HCT116 (cell line): ENCODE data around the gene C16orf74. TPM values are rescaled to one million over a fixed set of nuclear protein-coding genes. Genes with fewer than 3 reads are reported as not detected.

ENCODE experiments used
- ATAC-seq: fragments of 200-7000 bp; cut with Tn5 transposase; 2 replicates; pipeline ENCODE4 v1.9.1; 2020; ENCODE audit warnings: mild to moderate bottlenecking, moderate library complexity
- BruUV-seq: library from RNA; stranded (reverse); fragments of 400-500 nt; replicated peaks from 2 replicates; lab custom pipeline; 2021; lab: Mats Ljungman, UMichigan
- CTCF ChIA-PET: fragments of 300-600 bp; sonication (Branson Sonifier 250); formaldehyde crosslinking; loops from one replicate; lab custom pipeline; 2021; ENCODE audit warnings: antibody characterized with exemption; lab: Charles Lee
- POLR2A ChIA-PET: fragments of 300-600, 350-600 bp; sonication (Branson Sonifier 250); formaldehyde crosslinking; loops from one replicate; lab custom pipeline; 2021; ENCODE audit warnings: antibody characterized with exemption; lab: Charles Lee
- RAD21 ChIA-PET, 2 experiments: fragments of 300-600 bp; sonication (Branson Sonifier 250); formaldehyde crosslinking; loops; one replicate each; lab custom pipeline; 2023; ENCODE audit warnings: low total read pairs in 2 of 2; ENCODE audit not compliant: uncharacterized antibody in 2 of 2, unreplicated experiment in 2 of 2, low non-redundant PET in 1 of 2; lab: Charles Lee
- DNase-seq: peaks from one replicate; pipeline ENCODE4 v3.0.0-alpha.2; 2010; ENCODE audit warnings: low read depth, low spot score
- H2AFZ ChIP-seq: fragments of 200-600 bp; shearing (Covaris generic), sonication (generic); 2 replicates; pipeline ENCODE4 v1.6.1; 2017; ENCODE audit warnings: low read depth, mixed run types, mixed read lengths, antibody characterized with exemption, low read length; ENCODE audit not compliant: poor library complexity, severe bottlenecking
- H3K27ac ChIP-seq: 2 replicates; pipeline ENCODE4 v1.5.1; 2012; ENCODE audit warnings: low read depth, low read length
- H3K27me3 ChIP-seq: fragments of 200-600 bp; sonication (generic); 2 replicates; pipeline ENCODE4 v1.6.1; 2016; ENCODE audit warnings: mixed run types, low read length, mixed read lengths; ENCODE audit not compliant: insufficient read depth
- H3K36me3 ChIP-seq, 2 experiments: fragments of 200-500 bp in 1 of 2; fragments of 200-600 bp in 1 of 2; sonication (Bioruptor generic) in 1 of 2; sonication (generic) in 1 of 2; 2 replicates each; pipeline versions ENCODE4 v1.5.1 to v1.6.1; 2014 to 2016; ENCODE audit warnings: low read length in 2 of 2, inconsistent platforms in 1 of 2, mixed read lengths in 1 of 2, mixed run types in 1 of 2; ENCODE audit not compliant: insufficient read depth in 2 of 2, control insufficient read depth in 1 of 2
- H3K4me1 ChIP-seq, 2 experiments: fragments of 200-600 bp in 1 of 2; sonication (generic) in 1 of 2; 2 replicates each; pipeline versions ENCODE4 v1.5.1 to v1.6.1; 2012 to 2017; ENCODE audit warnings: low read length in 2 of 2, inconsistent platforms in 1 of 2, mild to moderate bottlenecking in 1 of 2, mixed read lengths in 1 of 2, mixed run types in 1 of 2, moderate library complexity in 1 of 2; ENCODE audit not compliant: insufficient read depth in 2 of 2, control insufficient read depth in 1 of 2
- H3K4me2 ChIP-seq: fragments of 200-600 bp; sonication (generic); 2 replicates; pipeline ENCODE4 v1.6.1; 2017; ENCODE audit warnings: mixed run types, low read length, mixed read lengths
- H3K4me3 ChIP-seq, 2 experiments: fragments of 200-600 bp in 1 of 2; sonication (generic) in 1 of 2; replicated peaks in 1 of 2; 2 replicates each; pipeline ENCODE4 v1.5.1; 2011 to 2016; ENCODE audit warnings: low read length in 2 of 2, control low read depth in 1 of 2, low read depth in 1 of 2, mild to moderate bottlenecking in 1 of 2, mixed read lengths in 1 of 2, mixed run types in 1 of 2
- H3K79me2 ChIP-seq: fragments of 200-600 bp; sonication (generic); 2 replicates; pipeline ENCODE4 v1.6.1; 2017; ENCODE audit warnings: mild to moderate bottlenecking, mixed run types, low read length, moderate library complexity, mixed read lengths; ENCODE audit not compliant: insufficient read depth
- H3K9ac ChIP-seq: fragments of 200-600 bp; sonication (generic); 2 replicates; pipeline ENCODE4 v1.6.1; 2016; ENCODE audit warnings: low read length, mixed read lengths
- H3K9me2 ChIP-seq: fragments of 200-600 bp; sonication (generic), shearing (Covaris generic); 2 replicates; pipeline ENCODE4 v1.6.1; 2017; ENCODE audit warnings: mixed run types, mild to moderate bottlenecking, moderate library complexity; ENCODE audit not compliant: insufficient read depth
- H3K9me3 ChIP-seq, 2 experiments: fragments of 200-500 bp in 1 of 2; fragments of 200-600 bp in 1 of 2; sonication (Bioruptor generic) in 1 of 2; sonication (generic) in 1 of 2; 2 replicates each; pipeline ENCODE4 v1.6.1; 2014 to 2017; ENCODE audit warnings: low read length in 2 of 2, mixed read lengths in 2 of 2, inconsistent platforms in 1 of 2, low read depth in 1 of 2, mild to moderate bottlenecking in 1 of 2, mixed run types in 1 of 2, moderate library complexity in 1 of 2; ENCODE audit not compliant: control insufficient read depth in 1 of 2, insufficient read depth in 1 of 2
- H4K20me1 ChIP-seq: fragments of 200-600 bp; sonication (generic), shearing (Covaris generic); 2 replicates; pipeline ENCODE4 v1.6.1; 2017; ENCODE audit warnings: mixed run types, mild to moderate bottlenecking, moderate library complexity; ENCODE audit not compliant: insufficient read depth
- CBX3 ChIP-seq: IDR thresholded peaks from 2 replicates; pipeline ENCODE4 v1.6.1; 2012; ENCODE audit warnings: low read depth
- CEBPB ChIP-seq: IDR thresholded peaks from 2 replicates; pipeline ENCODE4 v1.6.1; 2012; ENCODE audit warnings: low read depth
- CTCF ChIP-seq, 3 experiments: fragments of 200-600 bp in 1 of 3; sonication (generic) in 1 of 3; IDR thresholded peaks in 2 of 3; conservative IDR thresholded peaks in 1 of 3; 2 replicates each; pipeline ENCODE4 v1.5.1; 2012 to 2017; ENCODE audit warnings: low read depth in 2 of 3, low read length in 2 of 3, antibody characterized with exemption in 1 of 3, borderline replicate concordance in 1 of 3, control low read depth in 1 of 3, mild to moderate bottlenecking in 1 of 3, mixed read lengths in 1 of 3, mixed run types in 1 of 3, moderate library complexity in 1 of 3; ENCODE audit not compliant: insufficient read depth in 1 of 3
- EGR1 ChIP-seq: IDR thresholded peaks from 2 replicates; pipeline ENCODE4 v1.6.1; 2012; ENCODE audit warnings: low read depth
- ELF1 ChIP-seq: IDR thresholded peaks from 2 replicates; pipeline ENCODE4 v1.6.1; 2012; ENCODE audit warnings: low read depth, borderline replicate concordance
- EZH2 ChIP-seq: fragments of 200-600 bp; sonication (generic); IDR thresholded peaks from 2 replicates; pipeline ENCODE4 v1.6.1; 2017; ENCODE audit warnings: antibody characterized with exemption, mixed run types
- EZH2phosphoT487 ChIP-seq: fragments of 200-600 bp; IDR thresholded peaks from 2 replicates; pipeline ENCODE4 v1.6.1; 2018; ENCODE audit warnings: antibody characterized with exemption, borderline replicate concordance
- JUND ChIP-seq: IDR thresholded peaks from 2 replicates; pipeline ENCODE4 v1.6.1; 2012
- POLR2A ChIP-seq: IDR thresholded peaks from 2 replicates; pipeline ENCODE4 v1.7.0; 2011; ENCODE audit warnings: borderline replicate concordance; ENCODE audit not compliant: insufficient read depth, insufficient read length; ENCODE audit errors: extremely low read depth
- POLR2AphosphoS5 ChIP-seq: IDR thresholded peaks from 2 replicates; pipeline ENCODE4 v1.6.1; 2011; ENCODE audit warnings: mild to moderate bottlenecking, low read depth, low read length, moderate library complexity
- RAD21 ChIP-seq: IDR thresholded peaks from 2 replicates; pipeline ENCODE4 v1.6.1; 2012; ENCODE audit warnings: low read depth, mild to moderate bottlenecking
- SIN3A ChIP-seq: IDR thresholded peaks from 2 replicates; pipeline ENCODE4 v1.6.1; 2012; ENCODE audit warnings: low read depth
- SP1 ChIP-seq: IDR thresholded peaks from 2 replicates; pipeline ENCODE4 v1.6.1; 2012; ENCODE audit warnings: low read depth
- SRF ChIP-seq: IDR thresholded peaks from 2 replicates; pipeline ENCODE4 v1.6.1; 2012; ENCODE audit warnings: low read depth
- TCF7L2 ChIP-seq: IDR thresholded peaks from 2 replicates; pipeline ENCODE4 v1.7.0; 2011; ENCODE audit warnings: borderline replicate concordance, inconsistent platforms; ENCODE audit not compliant: insufficient read depth, insufficient read length; ENCODE audit errors: extremely low read depth
- ZBTB33 ChIP-seq: IDR thresholded peaks from 2 replicates; pipeline ENCODE4 v1.6.1; 2011; ENCODE audit warnings: mild to moderate bottlenecking, low read length, moderate library complexity; ENCODE audit not compliant: insufficient replicate concordance; ENCODE audit errors: extremely low read depth
- ZNF274 ChIP-seq: fragments of 200-500 bp; sonication (Bioruptor generic); IDR thresholded peaks from 2 replicates; pipeline ENCODE4 v1.6.1; 2014; ENCODE audit warnings: mild to moderate bottlenecking, low read depth, low read length, inconsistent platforms
- intact Hi-C: fragments of 100-400 bp; cut with micrococcal nuclease; formaldehyde crosslinking; loops from 2 replicates; pipeline ENCODE4 v1.10.0; 2022
- total RNA-seq: library from RNA; stranded (reverse); gene quantifications from one replicate; pipeline ENCODE4 v1.2.1, GENCODE V29; 2021; ENCODE audit not compliant: unreplicated experiment
- TF ChIP-seq, protein P1 (sequence below): IDR thresholded peaks from 2 replicates; pipeline ENCODE4 v1.6.1; 2012

C16orf74 gene
- total RNA-seq, 1 experiment from 2014 or later = 30.0 TPM

DNA sequence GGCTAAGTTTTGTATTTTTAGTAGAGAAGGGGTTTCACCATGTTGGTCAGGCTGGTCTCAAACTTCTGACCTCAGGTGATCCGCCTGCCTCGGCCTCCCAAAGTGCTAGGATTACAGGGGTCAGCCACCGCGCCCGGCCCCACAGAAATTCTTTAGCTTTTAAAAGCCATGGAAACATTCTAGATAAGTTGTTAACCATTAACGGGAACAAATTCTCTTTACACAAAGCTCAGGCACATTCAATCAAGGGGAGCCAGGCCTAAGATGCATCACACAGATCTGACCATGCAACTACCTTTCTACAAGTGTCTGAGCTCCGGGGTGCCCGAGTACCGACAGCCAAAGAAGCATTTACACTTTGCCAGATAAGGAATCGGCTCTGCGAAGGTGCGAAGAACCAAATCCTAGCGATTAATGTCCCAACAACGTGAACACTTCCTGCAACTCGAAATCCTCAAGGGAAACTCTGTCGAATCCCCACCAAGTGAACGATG is 47.4 kb upstream of the C16orf74 start:
- H3K9ac ChIP-seq = peak overlapping the region; percentile 89
- BruUV-seq = no TSS peak
- peaks cover 36 to 60% of the 10 kb centered on the region in 2 experiments for H3K36me3 ChIP-seq
- intact Hi-C loops = no loop called here
- ATAC-seq = no peak
- no peak overlapping the region for H2AFZ ChIP-seq
- H3K79me2 ChIP-seq = peaks cover 100% of the 10 kb centered on the region
- peak overlapping the region; percentile 90 for H3K27ac ChIP-seq
- peaks cover 12% of the 10 kb centered on the region; the same call in 1 of the 2 replicates for H4K20me1 ChIP-seq
- no peaks in the 10 kb centered on the region for H3K9me2 ChIP-seq
- no peak for TF ChIP-seq CEBPB
- TF ChIP-seq CBX3 = no peak
- TF ChIP-seq SIN3A = no peak
- TF ChIP-seq CTCF (IDR thresholded peaks at IDR 0.05 in 2 of 3, conservative IDR thresholded peaks at IDR 0.05 in 1 of 3; ENCODE audit: borderline replicate concordance in 1 of 3, insufficient read depth in 1 of 3, low read depth in 2 of 3, low read length in 2 of 3) = no peak
- TF ChIP-seq ZBTB33 = no peak
- TF ChIP-seq POLR2AphosphoS5 = no peak
- no peak for TF ChIP-seq EZH2phosphoT487
- TF ChIP-seq, protein P1, sequence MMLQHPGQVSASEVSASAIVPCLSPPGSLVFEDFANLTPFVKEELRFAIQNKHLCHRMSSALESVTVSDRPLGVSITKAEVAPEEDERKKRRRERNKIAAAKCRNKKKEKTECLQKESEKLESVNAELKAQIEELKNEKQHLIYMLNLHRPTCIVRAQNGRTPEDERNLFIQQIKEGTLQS = no peak
- no peak for TF ChIP-seq EGR1
- TF ChIP-seq ZNF274 = no peak
- no peak for TF ChIP-seq SRF
- no peak for TF ChIP-seq JUND
- TF ChIP-seq SP1 = no peak
- no peak for TF ChIP-seq ELF1
- TF ChIP-seq EZH2 = no peak
- TF ChIP-seq RAD21 = no peak
- no peak for TF ChIP-seq POLR2A
- TF ChIP-seq TCF7L2 = no peak
- peak overlapping the region; percentile 75 for H3K4me2 ChIP-seq
- CTCF ChIA-PET = no interaction called here
- no peaks in the 10 kb centered on the region for H3K27me3 ChIP-seq
- no peaks in the 10 kb centered on the region for H3K9me3 ChIP-seq
- peaks cover 11 to 22% of the 10 kb centered on the region in 2 experiments; a peak in 3 of 4 replicates for H3K4me1 ChIP-seq
- DNase-seq = no peak
- peak overlapping the region; percentile 92 to 93 for H3K4me3 ChIP-seq
- RAD21 ChIA-PET = no interaction called here
- POLR2A ChIA-PET = no interaction called here
